WTC11 (cell line): ENCODE data around the gene IQCK. TPM values are rescaled to one million over a fixed set of nuclear protein-coding genes. Genes with fewer than 3 reads are reported as not detected.

Source experiments
- ATAC-seq: fragments of 200-7000 bp; cut with Tn5 transposase; 2 replicates; pipeline ENCODE4 v1.10.0; 2021; ENCODE audit warnings: mild to moderate bottlenecking, moderate library complexity
- CTCF ChIA-PET: fragments of 300-600 bp; sonication (Branson Sonifier 250); formaldehyde crosslinking; loops from one replicate; lab custom pipeline; 2021; ENCODE audit warnings: antibody characterized with exemption; lab: Charles Lee
- POLR2A ChIA-PET: fragments of 350-600 bp; sonication (Branson Sonifier 250); formaldehyde crosslinking; loops from one replicate; lab custom pipeline; 2021; ENCODE audit warnings: antibody characterized with exemption; lab: Charles Lee
- DNase-seq: peaks from one replicate; pipeline ENCODE4 v3.0.0; 2021; ENCODE audit warnings: low spot score
- H3K27ac Mint-ChIP-seq: 2 replicates; pipeline ENCODE4 v1.8.0; 2021; ENCODE audit warnings: mixed read lengths
- H3K27me3 Mint-ChIP-seq: 2 replicates; pipeline ENCODE4 v1.8.0; 2021; ENCODE audit warnings: low read depth, mild to moderate bottlenecking, moderate library complexity, mixed read lengths
- H3K36me3 Mint-ChIP-seq: 2 replicates; pipeline ENCODE4 v1.8.0; 2021; ENCODE audit warnings: mixed read lengths
- H3K4me1 Mint-ChIP-seq: 2 replicates; pipeline ENCODE4 v1.8.0; 2022; ENCODE audit warnings: mixed read lengths
- H3K4me3 Mint-ChIP-seq: 2 replicates; pipeline ENCODE4 v1.8.0; 2021; ENCODE audit warnings: mild to moderate bottlenecking, moderate library complexity, mixed read lengths
- H3K9me3 Mint-ChIP-seq: 2 replicates; pipeline ENCODE4 v1.8.0; 2021; ENCODE audit warnings: mixed read lengths
- ATF1 ChIP-seq: sonication (generic); formaldehyde crosslinking; IDR thresholded peaks from 2 replicates; pipeline ENCODE4 v1.8.1; 2023; ENCODE audit warnings: mild to moderate bottlenecking, moderate library complexity, missing genetic modification reagents
- CTCF ChIP-seq: fragments of 200-600 bp; IDR thresholded peaks from 2 replicates; pipeline ENCODE4 v1.8.0; 2022; ENCODE audit warnings: antibody characterized with exemption
- EMX1 ChIP-seq: fragments of 250-450 bp; sonication (Bioruptor Pico); IDR thresholded peaks from 2 replicates; pipeline ENCODE4 v1.8.0; 2021; ENCODE audit warnings: mild to moderate bottlenecking
- HMGXB4 ChIP-seq: sonication (generic); formaldehyde crosslinking; IDR thresholded peaks from 2 replicates; pipeline ENCODE4 v1.8.1; 2023; ENCODE audit warnings: mild to moderate bottlenecking, moderate library complexity, missing genetic modification reagents
- IRF1 ChIP-seq: sonication (generic); formaldehyde crosslinking; IDR thresholded peaks from 2 replicates; pipeline ENCODE4 v1.8.0; 2023; ENCODE audit warnings: missing genetic modification reagents
- NFE2L1 ChIP-seq: sonication (generic); formaldehyde crosslinking; IDR thresholded peaks from 2 replicates; pipeline ENCODE4 v1.8.1; 2023; ENCODE audit warnings: missing genetic modification reagents
- NR3C1 ChIP-seq: sonication (generic); formaldehyde crosslinking; conservative IDR thresholded peaks from 2 replicates; pipeline ENCODE4 v1.8.1; 2023; ENCODE audit warnings: low read depth, mild to moderate bottlenecking, missing genetic modification reagents
- RELA ChIP-seq: sonication (generic); formaldehyde crosslinking; IDR thresholded peaks from 2 replicates; pipeline ENCODE4 v1.8.1; 2022; ENCODE audit warnings: missing genetic modification reagents, mild to moderate bottlenecking, borderline replicate concordance
- ZBTB43 ChIP-seq: sonication (generic); formaldehyde crosslinking; IDR thresholded peaks from 2 replicates; pipeline ENCODE4 v1.8.1; 2023; ENCODE audit warnings: mild to moderate bottlenecking, missing genetic modification reagents
- ZNF121 ChIP-seq: sonication (generic); formaldehyde crosslinking; IDR thresholded peaks from 2 replicates; pipeline ENCODE4 v1.8.0; 2023; ENCODE audit warnings: missing genetic modification reagents
- ZNF281 ChIP-seq: sonication (generic); formaldehyde crosslinking; IDR thresholded peaks from 2 replicates; pipeline ENCODE4 v1.8.0; 2023; ENCODE audit warnings: mild to moderate bottlenecking, missing genetic modification reagents
- ZNF396 ChIP-seq: fragments of 250-450 bp; sonication (Bioruptor Pico); IDR thresholded peaks from 2 replicates; pipeline ENCODE4 v1.8.0; 2021; ENCODE audit warnings: mild to moderate bottlenecking, moderate library complexity, borderline replicate concordance
- ZSCAN18 ChIP-seq: fragments of 250-450 bp; sonication (Bioruptor Pico); IDR thresholded peaks from 2 replicates; pipeline ENCODE4 v2.1.2; 2022; ENCODE audit warnings: mild to moderate bottlenecking, moderate library complexity
- total RNA-seq: library from RNA; stranded (reverse); gene quantifications from 3 replicates; pipeline ENCODE4 v1.2.3, GENCODE V29; 2021

The IQCK gene
- total RNA-seq, 1 experiment from 2014 or later = 5.8 TPM

- DNase-seq = no peak
- Mint-ChIP-seq H3K36me3 (peaks cover 27% of the 10 kb centered on the region), H3K4me1 (peaks cover 70% of the 10 kb centered on the region), H3K27me3 (peaks cover 11% of the 10 kb centered on the region), H3K9me3 (no peaks in the 10 kb centered on the region), H3K4me3 (peak overlapping the region; percentile 12)
- TF ChIP-seq EMX1 = no peak
- TF ChIP-seq ZNF281 (CRISPR knock-in tag) = no peak
- TF ChIP-seq ZSCAN18 = no peak
- TF ChIP-seq ZNF396 (CRISPR knock-in tag) = no peak
- TF ChIP-seq NFE2L1 (CRISPR knock-in tag) = no peak
- TF ChIP-seq NR3C1 (CRISPR knock-in tag) = no peak
- TF ChIP-seq ZBTB43 (CRISPR knock-in tag) = no peak
- no peak for TF ChIP-seq ATF1
- no peak for TF ChIP-seq HMGXB4 (CRISPR knock-in tag)
- TF ChIP-seq IRF1 (CRISPR knock-in tag) = no peak
- TF ChIP-seq, all 79 proteins: peak for 0
- no peak for ATAC-seq
- ChIA-PET POLR2A (no interaction called here), CTCF (interaction anchor here (1.4 to 2.0 kb wide), 4 partner anchors 169 to 326 kb away, joined by 3 to 7 read pairs (median 5); partner anchors contain the start of gene VPS35L)
- peak overlapping the region; percentile 87 for H3K27ac Mint-ChIP-seq
Measured at GRCh38 chr16:19881028-19881427, 163.0 kb downstream of the IQCK start.

- Mint-ChIP-seq H3K36me3 (peaks cover 21% of the 10 kb centered on the region), H3K4me1 (peaks cover 69% of the 10 kb centered on the region)
- CTCF ChIA-PET = interaction anchor here (0.8 to 1.8 kb wide), 13 partner anchors 13 to 327 kb away, joined by 3 to 9 read pairs (median 5); partner anchors contain the start of genes IQCK, KNOP1 and VPS35L
Measured at GRCh38 chr16:19881783-19882182, 163.7 kb downstream of the IQCK start.

More at GRCh38 chr16:19881783-19882182, 163.7 kb downstream of the IQCK start:
- TF ChIP-seq RELA (CRISPR knock-in tag) = no peak
- no peak for TF ChIP-seq CTCF
- TF ChIP-seq ZNF121 (CRISPR knock-in tag) = peak; percentile 100
- H3K9me3 Mint-ChIP-seq = no peaks in the 10 kb centered on the region
- H3K4me3 Mint-ChIP-seq = peak overlapping the region; percentile 81
- peaks cover 19% of the 10 kb centered on the region for H3K27me3 Mint-ChIP-seq
- POLR2A ChIA-PET = interaction anchor here (0.9 to 1.7 kb wide), 8 partner anchors 20 to 326 kb away, joined by 3 to 14 read pairs (median 4); partner anchors contain the start of genes IQCK, KNOP1 and VPS35L
- ATAC-seq = peak; percentile 4
- peak overlapping the region; percentile 97 for H3K27ac Mint-ChIP-seq
- DNase-seq = no peak
